SK-N-SH (cell line): ENCODE results near the gene CACNA2D3.

Experiments
- CTCF ChIP-seq: fragments of 200-600 bp; sonication (generic); IDR thresholded peaks from 2 replicates; pipeline ENCODE4 v1.6.1; 2017; ENCODE audit warnings: antibody characterized with exemption, mild to moderate bottlenecking, moderate library complexity
- ELF1 ChIP-seq: IDR thresholded peaks from 2 replicates; pipeline ENCODE4 v1.4.0; 2012
- GATA2 ChIP-seq: sonication (generic); formaldehyde crosslinking; IDR thresholded peaks from 2 replicates; pipeline ENCODE4 v1.5.0; 2020; ENCODE audit warnings: mild to moderate bottlenecking, missing genetic modification reagents
- MAX ChIP-seq: IDR thresholded peaks from 2 replicates; pipeline ENCODE4 v1.4.0; 2012; ENCODE audit warnings: low read depth
- PBX3 ChIP-seq: IDR thresholded peaks from 2 replicates; pipeline ENCODE4; 2012
- POLR2AphosphoS5 ChIP-seq: IDR thresholded peaks from 2 replicates; pipeline ENCODE4 v1.6.1; 2012; ENCODE audit warnings: low read depth, low read length
- SIN3A ChIP-seq: IDR thresholded peaks from 2 replicates; pipeline ENCODE4 v1.6.1; 2012; ENCODE audit warnings: low read depth, mild to moderate bottlenecking, low read length, moderate library complexity, borderline replicate concordance
- SMC3 ChIP-seq: IDR thresholded peaks from 2 replicates; pipeline ENCODE4 v1.6.1; 2012; ENCODE audit warnings: low read depth, low read length, improper control_type of control experiment
- TAF1 ChIP-seq: IDR thresholded peaks from 2 replicates; pipeline ENCODE4 v1.6.1; 2012; ENCODE audit warnings: low read depth, mild to moderate bottlenecking, low read length, moderate library complexity, borderline replicate concordance
- TCF12 ChIP-seq: IDR thresholded peaks from 2 replicates; pipeline ENCODE4 v1.4.0; 2012

- TF ChIP-seq ELF1 (no peak), CTCF (no peak), MAX (no peak), POLR2AphosphoS5 (no peak), SIN3A (no peak), TCF12 (no peak), TAF1 (no peak), SMC3 (no peak), GATA2 (CRISPR knock-in tag) (no peak), PBX3 (no peak)
Observed at GRCh38 chr3:54087581-54088410, 34.6 kb upstream of the CACNA2D3 start.
